ENCODE measurements around the gene LARGE1.

The LARGE1 gene

GRCh38 chr22:33895444-33895843 lies 24.8 kb downstream of the LARGE1 start:
- Histone ChIP-seq H3K4me3 (ENCODE audit: low read length) (no peak overlapping the region), H2BK15ac (replicated peaks; ENCODE audit: low read depth) (no peak overlapping the region), H2BK120ac (ENCODE audit: low read depth, low read length) (no peak overlapping the region), H3K27me3 (ENCODE audit: insufficient read depth, low read length, poor library complexity) (no peaks in the 10 kb centered on the region), H3K56ac (ENCODE audit: low read length) (no peak overlapping the region), H2BK5ac (ENCODE audit: low read length) (no peak overlapping the region), H2AK5ac (ENCODE audit: low read length) (no peak overlapping the region), H3K18ac (ENCODE audit: low read length) (no peak overlapping the region), H4K8ac (ENCODE audit: low read depth, low read length) (no peak overlapping the region), H3K9ac (ENCODE audit: low read length) (no peak overlapping the region), H3K4ac (ENCODE audit: low read depth, low read length) (no peak overlapping the region), H3K27ac (ENCODE audit: low read depth, low read length) (no peak overlapping the region), H3K4me1 (ENCODE audit: control insufficient read depth, low read depth, low read length) (peaks cover 4% of the 10 kb centered on the region), H4K5ac (ENCODE audit: low read length) (no peak overlapping the region), H3K4me2 (ENCODE audit: low read length) (no peak overlapping the region), H3K23ac (ENCODE audit: low read length) (no peak overlapping the region), H3K79me1 (ENCODE audit: low read length) (peaks cover 8% of the 10 kb centered on the region), H3K79me2 (ENCODE audit: control insufficient read depth, insufficient read depth, low read length) (peaks cover 62% of the 10 kb centered on the region), H3K36me3 (ENCODE audit: control insufficient read depth, insufficient read depth, low read length) (no peaks in the 10 kb centered on the region)
- no peak for DNase-seq
- no CpG with 5 or more reads among the region's 2 CpGs for WGBS (ENCODE audit: extremely low coverage, insufficient coverage, low lambda C conversion rate)

GRCh38 chr22:33894515-33894914 lies 25.8 kb downstream of the LARGE1 start:
- Histone ChIP-seq H3K9ac (ENCODE audit: low read length) (no peak overlapping the region), H3K4me3 (ENCODE audit: low read length) (no peak overlapping the region), H3K4me2 (ENCODE audit: low read length) (no peak overlapping the region), H3K4ac (ENCODE audit: low read depth, low read length) (no peak overlapping the region), H3K79me2 (ENCODE audit: control insufficient read depth, insufficient read depth, low read length) (peaks cover 64% of the 10 kb centered on the region), H2BK120ac (ENCODE audit: low read depth, low read length) (no peak overlapping the region), H4K5ac (ENCODE audit: low read length) (no peak overlapping the region), H3K79me1 (ENCODE audit: low read length) (peaks cover 10% of the 10 kb centered on the region), H3K27me3 (ENCODE audit: insufficient read depth, low read length, poor library complexity) (no peaks in the 10 kb centered on the region), H2AK5ac (ENCODE audit: low read length) (no peak overlapping the region), H2BK5ac (ENCODE audit: low read length) (no peak overlapping the region), H3K27ac (ENCODE audit: low read depth, low read length) (no peak overlapping the region), H3K4me1 (ENCODE audit: control insufficient read depth, low read depth, low read length) (peaks cover 4% of the 10 kb centered on the region), H3K23ac (ENCODE audit: low read length) (no peak overlapping the region), H3K36me3 (ENCODE audit: control insufficient read depth, insufficient read depth, low read length) (no peaks in the 10 kb centered on the region), H2BK15ac (replicated peaks; ENCODE audit: low read depth) (no peak overlapping the region), H3K18ac (ENCODE audit: low read length) (no peak overlapping the region), H3K56ac (ENCODE audit: low read length) (no peak overlapping the region), H4K8ac (ENCODE audit: low read depth, low read length) (no peak overlapping the region)
- WGBS (ENCODE audit: extremely low coverage, insufficient coverage, low lambda C conversion rate), result no CpG with 5 or more reads among the region's 2 CpGs
- no peak for DNase-seq

GRCh38 chr22:33894036-33894435 lies 26.2 kb downstream of the LARGE1 start:
- H3K4me3 ChIP-seq (ENCODE audit: low read length), result no peak overlapping the region
- H3K4me2 ChIP-seq (ENCODE audit: low read length), result no peak overlapping the region
- no peak overlapping the region for H4K5ac ChIP-seq (ENCODE audit: low read length)
- DNase-seq, result no peak
- no peak overlapping the region for H3K56ac ChIP-seq (ENCODE audit: low read length)
- H2BK120ac ChIP-seq (ENCODE audit: low read depth, low read length), result no peak overlapping the region
- H3K9ac ChIP-seq (ENCODE audit: low read length), result no peak overlapping the region
- H3K4ac ChIP-seq (ENCODE audit: low read depth, low read length), result no peak overlapping the region
- peak overlapping the region; percentile 7 for H3K23ac ChIP-seq (ENCODE audit: low read length)
- peaks cover 4% of the 10 kb centered on the region for H3K4me1 ChIP-seq (ENCODE audit: control insufficient read depth, low read depth, low read length)
- H3K79me2 ChIP-seq (ENCODE audit: control insufficient read depth, insufficient read depth, low read length), result peaks cover 62% of the 10 kb centered on the region
- H3K18ac ChIP-seq (ENCODE audit: low read length), result no peak overlapping the region
- H2AK5ac ChIP-seq (ENCODE audit: low read length), result no peak overlapping the region
- no peaks in the 10 kb centered on the region for H3K36me3 ChIP-seq (ENCODE audit: control insufficient read depth, insufficient read depth, low read length)
- H2BK15ac ChIP-seq (replicated peaks; ENCODE audit: low read depth), result no peak overlapping the region
- no peak overlapping the region for H3K27ac ChIP-seq (ENCODE audit: low read depth, low read length)
- H4K8ac ChIP-seq (ENCODE audit: low read depth, low read length), result no peak overlapping the region
- H2BK5ac ChIP-seq (ENCODE audit: low read length), result no peak overlapping the region
- no peaks in the 10 kb centered on the region for H3K27me3 ChIP-seq (ENCODE audit: insufficient read depth, low read length, poor library complexity)
- H3K79me1 ChIP-seq (ENCODE audit: low read length), result peaks cover 8% of the 10 kb centered on the region

GRCh38 chr22:33893512-33893911 lies 26.8 kb downstream of the LARGE1 start:
- WGBS (ENCODE audit: extremely low coverage, insufficient coverage, low lambda C conversion rate), result no CpG with 5 or more reads among the region's 7 CpGs

GRCh38 chr22:33891992-33892391 lies 28.3 kb downstream of the LARGE1 start:
- H2BK15ac ChIP-seq (replicated peaks; ENCODE audit: low read depth), result no peak overlapping the region
- no peak overlapping the region for H3K9ac ChIP-seq (ENCODE audit: low read length)
- no peak overlapping the region for H3K23ac ChIP-seq (ENCODE audit: low read length)
- H3K4me1 ChIP-seq (ENCODE audit: control insufficient read depth, low read depth, low read length), result peaks cover 3% of the 10 kb centered on the region
- no peak overlapping the region for H3K18ac ChIP-seq (ENCODE audit: low read length)
- H3K4me3 ChIP-seq (ENCODE audit: low read length), result no peak overlapping the region
- no peak overlapping the region for H3K4me2 ChIP-seq (ENCODE audit: low read length)
- peaks cover 10% of the 10 kb centered on the region for H3K79me1 ChIP-seq (ENCODE audit: low read length)
- H4K5ac ChIP-seq (ENCODE audit: low read length), result no peak overlapping the region
- no peak overlapping the region for H4K8ac ChIP-seq (ENCODE audit: low read depth, low read length)
- WGBS (ENCODE audit: extremely low coverage, insufficient coverage, low lambda C conversion rate), result no CpG with 5 or more reads among the region's 7 CpGs
- H2BK120ac ChIP-seq (ENCODE audit: low read depth, low read length), result no peak overlapping the region
- no peak overlapping the region for H3K4ac ChIP-seq (ENCODE audit: low read depth, low read length)
- no peaks in the 10 kb centered on the region for H3K27me3 ChIP-seq (ENCODE audit: insufficient read depth, low read length, poor library complexity)
- no peak overlapping the region for H3K27ac ChIP-seq (ENCODE audit: low read depth, low read length)
- no peak overlapping the region for H2BK5ac ChIP-seq (ENCODE audit: low read length)
- no peak for DNase-seq
- H3K36me3 ChIP-seq (ENCODE audit: control insufficient read depth, insufficient read depth, low read length), result no peaks in the 10 kb centered on the region
- no peak overlapping the region for H3K56ac ChIP-seq (ENCODE audit: low read length)
- H3K79me2 ChIP-seq (ENCODE audit: control insufficient read depth, insufficient read depth, low read length), result peaks cover 70% of the 10 kb centered on the region
- no peak overlapping the region for H2AK5ac ChIP-seq (ENCODE audit: low read length)

More at GRCh38 chr22:33893512-33893911, 26.8 kb downstream of the LARGE1 start:
- Histone ChIP-seq H2AK5ac (ENCODE audit: low read length) (no peak overlapping the region), H3K4me3 (ENCODE audit: low read length) (no peak overlapping the region), H3K79me2 (ENCODE audit: control insufficient read depth, insufficient read depth, low read length) (peaks cover 63% of the 10 kb centered on the region), H3K23ac (ENCODE audit: low read length) (no peak overlapping the region), H3K27me3 (ENCODE audit: insufficient read depth, low read length, poor library complexity) (no peaks in the 10 kb centered on the region), H3K18ac (ENCODE audit: low read length) (no peak overlapping the region), H3K4me1 (ENCODE audit: control insufficient read depth, low read depth, low read length) (peaks cover 4% of the 10 kb centered on the region), H3K79me1 (ENCODE audit: low read length) (peaks cover 8% of the 10 kb centered on the region), H3K56ac (ENCODE audit: low read length) (no peak overlapping the region), H3K4ac (ENCODE audit: low read depth, low read length) (no peak overlapping the region), H2BK5ac (ENCODE audit: low read length) (no peak overlapping the region), H4K8ac (ENCODE audit: low read depth, low read length) (no peak overlapping the region), H3K36me3 (ENCODE audit: control insufficient read depth, insufficient read depth, low read length) (no peaks in the 10 kb centered on the region), H3K4me2 (ENCODE audit: low read length) (no peak overlapping the region), H2BK120ac (ENCODE audit: low read depth, low read length) (no peak overlapping the region), H3K9ac (ENCODE audit: low read length) (no peak overlapping the region), H4K5ac (ENCODE audit: low read length) (no peak overlapping the region), H3K27ac (ENCODE audit: low read depth, low read length) (no peak overlapping the region), H2BK15ac (replicated peaks; ENCODE audit: low read depth) (no peak overlapping the region)
- DNase-seq, result no peak

- no peak overlapping the region for H3K27ac ChIP-seq (ENCODE audit: low read depth, low read length)
- peaks cover 10% of the 10 kb centered on the region for H3K79me1 ChIP-seq (ENCODE audit: low read length)
- H3K18ac ChIP-seq (ENCODE audit: low read length), result no peak overlapping the region
- H4K5ac ChIP-seq (ENCODE audit: low read length), result no peak overlapping the region
- no peak overlapping the region for H3K4me3 ChIP-seq (ENCODE audit: low read length)
- no peak overlapping the region for H4K8ac ChIP-seq (ENCODE audit: low read depth, low read length)
- H3K36me3 ChIP-seq (ENCODE audit: control insufficient read depth, insufficient read depth, low read length), result no peaks in the 10 kb centered on the region
- WGBS (ENCODE audit: extremely low coverage, insufficient coverage, low lambda C conversion rate), result no CpG with 5 or more reads among the region's 5 CpGs
- no peak overlapping the region for H2BK15ac ChIP-seq (replicated peaks; ENCODE audit: low read depth)
- H2BK120ac ChIP-seq (ENCODE audit: low read depth, low read length), result no peak overlapping the region
- H3K4ac ChIP-seq (ENCODE audit: low read depth, low read length), result no peak overlapping the region
- peaks cover 72% of the 10 kb centered on the region for H3K79me2 ChIP-seq (ENCODE audit: control insufficient read depth, insufficient read depth, low read length)
- H2AK5ac ChIP-seq (ENCODE audit: low read length), result no peak overlapping the region
- H2BK5ac ChIP-seq (ENCODE audit: low read length), result no peak overlapping the region
- H3K9ac ChIP-seq (ENCODE audit: low read length), result no peak overlapping the region
- no peaks in the 10 kb centered on the region for H3K4me1 ChIP-seq (ENCODE audit: control insufficient read depth, low read depth, low read length)
- no peak overlapping the region for H3K4me2 ChIP-seq (ENCODE audit: low read length)
- no peaks in the 10 kb centered on the region for H3K27me3 ChIP-seq (ENCODE audit: insufficient read depth, low read length, poor library complexity)
- no peak overlapping the region for H3K23ac ChIP-seq (ENCODE audit: low read length)
- no peak overlapping the region for H3K56ac ChIP-seq (ENCODE audit: low read length)
- DNase-seq, result no peak
Observed at GRCh38 chr22:33891455-33891854, 28.8 kb downstream of the LARGE1 start.
